GM23338 (cell line): Measurements from ENCODE around the gene ASL. TPM values are rescaled to one million over a fixed set of nuclear protein-coding genes. Genes with fewer than 3 reads are reported as not detected.

Source experiments
- ATAC-seq: fragments of 200-7000 bp; cut with Tn5 transposase; 3 replicates; pipeline ENCODE4 v1.9.1; 2020
- DNase-seq: peaks from one replicate; pipeline ENCODE4 v3.0.0-alpha.2; 2015; ENCODE audit warnings: low spot score
- H2AFZ ChIP-seq: fragments of 200-600 bp; sonication (generic); 2 replicates; pipeline ENCODE4 v1.8.0; 2016; ENCODE audit warnings: antibody characterized with exemption, mild to moderate bottlenecking, moderate library complexity
- H3F3A ChIP-seq: fragments of 200-600 bp; sonication (generic); replicated peaks from 2 replicates; pipeline ENCODE4 v1.8.0; 2017; ENCODE audit warnings: antibody characterized with exemption, mixed run types, low read depth
- H3K27ac ChIP-seq: fragments of 200-600 bp; sonication (generic); 2 replicates; pipeline ENCODE4 v1.6.1; 2016; ENCODE audit warnings: low read depth
- H3K27me3 ChIP-seq: fragments of 200-600 bp; sonication (generic); 2 replicates; pipeline ENCODE4 v1.8.0; 2016; ENCODE audit warnings: mild to moderate bottlenecking, mixed run types, moderate library complexity; ENCODE audit not compliant: insufficient read depth
- H3K36me3 ChIP-seq: fragments of 200-600 bp; sonication (generic); 2 replicates; pipeline ENCODE4 v1.8.0; 2016; ENCODE audit warnings: mild to moderate bottlenecking; ENCODE audit not compliant: insufficient read depth
- H3K4me1 ChIP-seq: fragments of 200-600 bp; sonication (generic); 2 replicates; pipeline ENCODE4 v1.8.0; 2016; ENCODE audit warnings: mild to moderate bottlenecking, moderate library complexity; ENCODE audit not compliant: insufficient read depth
- H3K4me2 ChIP-seq: fragments of 200-600 bp; sonication (generic); 2 replicates; pipeline ENCODE4 v1.7.1; 2017; ENCODE audit warnings: mixed run types
- H3K4me3 ChIP-seq: fragments of 200-600 bp; sonication (generic); 2 replicates; pipeline ENCODE4 v1.6.1; 2016; ENCODE audit warnings: mixed run types
- H3K79me2 ChIP-seq: fragments of 200-600 bp; sonication (generic); replicated peaks from 2 replicates; pipeline ENCODE4 v1.8.0; 2017; ENCODE audit warnings: mild to moderate bottlenecking; ENCODE audit not compliant: insufficient read depth
- H3K9me2 ChIP-seq: fragments of 200-600 bp; sonication (generic); 2 replicates; pipeline ENCODE4 v1.8.0; 2017; ENCODE audit not compliant: insufficient read depth
- H4K20me1 ChIP-seq: fragments of 200-600 bp; sonication (generic); replicated peaks from 2 replicates; pipeline ENCODE4 v1.8.0; 2017; ENCODE audit warnings: mild to moderate bottlenecking; ENCODE audit not compliant: insufficient read depth
- H3K27ac Mint-ChIP-seq: 2 replicates; pipeline ENCODE4 v1.8.0; 2020; ENCODE audit warnings: inconsistent platforms, mild to moderate bottlenecking, moderate library complexity, mixed read lengths
- H3K27me3 Mint-ChIP-seq: 3 replicates; pipeline ENCODE4 v1.8.0; 2022; ENCODE audit warnings: low read depth, mild to moderate bottlenecking, moderate library complexity, mixed read lengths, inconsistent platforms; ENCODE audit not compliant: insufficient read depth, poor library complexity
- H3K36me3 Mint-ChIP-seq: 3 replicates; pipeline ENCODE4 v1.8.0; 2021; ENCODE audit warnings: low read depth, mild to moderate bottlenecking, inconsistent platforms, moderate library complexity, mixed read lengths
- H3K4me1 Mint-ChIP-seq: 3 replicates; pipeline ENCODE4 v1.8.0; 2020; ENCODE audit warnings: mild to moderate bottlenecking, inconsistent platforms, mixed read lengths
- H3K4me3 Mint-ChIP-seq: 3 replicates; pipeline ENCODE4 v1.8.0; 2021; ENCODE audit warnings: moderate library complexity, mild to moderate bottlenecking, inconsistent platforms, mixed read lengths
- H3K9me3 Mint-ChIP-seq: 3 replicates; pipeline ENCODE4 v1.8.0; 2020; ENCODE audit warnings: moderate library complexity, mild to moderate bottlenecking, inconsistent platforms, mixed read lengths
- CREB1 ChIP-seq: fragments of 250-450 bp; sonication (Bioruptor Pico); IDR thresholded peaks from 2 replicates; pipeline ENCODE4 v1.5.0; 2020; ENCODE audit warnings: low read depth, mild to moderate bottlenecking, moderate library complexity
- NANOG ChIP-seq: IDR thresholded peaks from 2 replicates; pipeline ENCODE4 v1.6.1; 2016; ENCODE audit warnings: antibody characterized with exemption, borderline replicate concordance
- POLR2AphosphoS5 ChIP-seq: IDR thresholded peaks from 2 replicates; pipeline ENCODE4 v1.6.1; 2016; ENCODE audit warnings: antibody characterized with exemption, low read depth
- ZNF114 ChIP-seq: fragments of 250-450 bp; sonication (Bioruptor Pico); IDR thresholded peaks from 2 replicates; pipeline ENCODE4 v1.5.0; 2020; ENCODE audit warnings: mild to moderate bottlenecking, moderate library complexity
- ZNF331 ChIP-seq: fragments of 250-450 bp; sonication (Bioruptor Pico); IDR thresholded peaks from 2 replicates; pipeline ENCODE4 v1.5.0; 2020; ENCODE audit warnings: low read depth, mild to moderate bottlenecking, moderate library complexity
- polyA plus RNA-seq: library from polyadenylated mRNA; unstranded; fragments of >200 nt; fragmentation: Nextera tagmentation; extraction: Ambion mirVana; gene quantifications from 2 replicates; pipeline ENCODE4 v1.2.1, GENCODE V29; 2016
- total RNA-seq: library from RNA; depleted of rRNA; stranded (reverse); fragments of >200 nt; shearing (Covaris generic); gene quantifications from 2 replicates; pipeline ENCODE4 v1.2.3, GENCODE V29; 2014
- TF ChIP-seq, protein P1 (sequence below): fragments of 250-450 bp; sonication (Bioruptor Pico); IDR thresholded peaks from 2 replicates; pipeline ENCODE4 v1.5.0; 2020; ENCODE audit warnings: mild to moderate bottlenecking, moderate library complexity
- TF ChIP-seq, protein P2 (sequence below): IDR thresholded peaks from 2 replicates; pipeline ENCODE4 v1.6.1; 2016; ENCODE audit warnings: antibody characterized with exemption

Gene ASL
- total and polyA plus RNA-seq, 2 experiments from 2014 or later = 14.9 to 36.9 TPM

DNA sequence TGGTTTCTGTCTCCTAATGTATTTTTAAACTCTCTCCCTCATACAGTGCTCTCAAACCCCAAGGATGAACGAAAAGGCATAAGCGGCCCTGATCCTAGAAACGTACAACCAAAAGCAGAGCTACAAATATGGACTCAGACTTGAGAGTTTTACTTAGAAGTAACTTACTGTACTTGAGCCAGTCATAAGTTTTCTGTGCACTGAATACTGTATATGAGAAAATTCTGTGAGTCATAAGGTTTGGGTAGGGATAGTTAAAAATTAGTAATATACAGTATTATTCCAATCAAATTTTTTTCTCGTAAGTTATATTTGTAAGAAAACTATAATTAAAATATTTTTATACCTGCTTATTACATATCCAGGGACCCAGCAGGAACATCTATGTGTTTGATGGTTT, 5.9 kb upstream of the ASL start (continued):
- TF ChIP-seq, protein P1, sequence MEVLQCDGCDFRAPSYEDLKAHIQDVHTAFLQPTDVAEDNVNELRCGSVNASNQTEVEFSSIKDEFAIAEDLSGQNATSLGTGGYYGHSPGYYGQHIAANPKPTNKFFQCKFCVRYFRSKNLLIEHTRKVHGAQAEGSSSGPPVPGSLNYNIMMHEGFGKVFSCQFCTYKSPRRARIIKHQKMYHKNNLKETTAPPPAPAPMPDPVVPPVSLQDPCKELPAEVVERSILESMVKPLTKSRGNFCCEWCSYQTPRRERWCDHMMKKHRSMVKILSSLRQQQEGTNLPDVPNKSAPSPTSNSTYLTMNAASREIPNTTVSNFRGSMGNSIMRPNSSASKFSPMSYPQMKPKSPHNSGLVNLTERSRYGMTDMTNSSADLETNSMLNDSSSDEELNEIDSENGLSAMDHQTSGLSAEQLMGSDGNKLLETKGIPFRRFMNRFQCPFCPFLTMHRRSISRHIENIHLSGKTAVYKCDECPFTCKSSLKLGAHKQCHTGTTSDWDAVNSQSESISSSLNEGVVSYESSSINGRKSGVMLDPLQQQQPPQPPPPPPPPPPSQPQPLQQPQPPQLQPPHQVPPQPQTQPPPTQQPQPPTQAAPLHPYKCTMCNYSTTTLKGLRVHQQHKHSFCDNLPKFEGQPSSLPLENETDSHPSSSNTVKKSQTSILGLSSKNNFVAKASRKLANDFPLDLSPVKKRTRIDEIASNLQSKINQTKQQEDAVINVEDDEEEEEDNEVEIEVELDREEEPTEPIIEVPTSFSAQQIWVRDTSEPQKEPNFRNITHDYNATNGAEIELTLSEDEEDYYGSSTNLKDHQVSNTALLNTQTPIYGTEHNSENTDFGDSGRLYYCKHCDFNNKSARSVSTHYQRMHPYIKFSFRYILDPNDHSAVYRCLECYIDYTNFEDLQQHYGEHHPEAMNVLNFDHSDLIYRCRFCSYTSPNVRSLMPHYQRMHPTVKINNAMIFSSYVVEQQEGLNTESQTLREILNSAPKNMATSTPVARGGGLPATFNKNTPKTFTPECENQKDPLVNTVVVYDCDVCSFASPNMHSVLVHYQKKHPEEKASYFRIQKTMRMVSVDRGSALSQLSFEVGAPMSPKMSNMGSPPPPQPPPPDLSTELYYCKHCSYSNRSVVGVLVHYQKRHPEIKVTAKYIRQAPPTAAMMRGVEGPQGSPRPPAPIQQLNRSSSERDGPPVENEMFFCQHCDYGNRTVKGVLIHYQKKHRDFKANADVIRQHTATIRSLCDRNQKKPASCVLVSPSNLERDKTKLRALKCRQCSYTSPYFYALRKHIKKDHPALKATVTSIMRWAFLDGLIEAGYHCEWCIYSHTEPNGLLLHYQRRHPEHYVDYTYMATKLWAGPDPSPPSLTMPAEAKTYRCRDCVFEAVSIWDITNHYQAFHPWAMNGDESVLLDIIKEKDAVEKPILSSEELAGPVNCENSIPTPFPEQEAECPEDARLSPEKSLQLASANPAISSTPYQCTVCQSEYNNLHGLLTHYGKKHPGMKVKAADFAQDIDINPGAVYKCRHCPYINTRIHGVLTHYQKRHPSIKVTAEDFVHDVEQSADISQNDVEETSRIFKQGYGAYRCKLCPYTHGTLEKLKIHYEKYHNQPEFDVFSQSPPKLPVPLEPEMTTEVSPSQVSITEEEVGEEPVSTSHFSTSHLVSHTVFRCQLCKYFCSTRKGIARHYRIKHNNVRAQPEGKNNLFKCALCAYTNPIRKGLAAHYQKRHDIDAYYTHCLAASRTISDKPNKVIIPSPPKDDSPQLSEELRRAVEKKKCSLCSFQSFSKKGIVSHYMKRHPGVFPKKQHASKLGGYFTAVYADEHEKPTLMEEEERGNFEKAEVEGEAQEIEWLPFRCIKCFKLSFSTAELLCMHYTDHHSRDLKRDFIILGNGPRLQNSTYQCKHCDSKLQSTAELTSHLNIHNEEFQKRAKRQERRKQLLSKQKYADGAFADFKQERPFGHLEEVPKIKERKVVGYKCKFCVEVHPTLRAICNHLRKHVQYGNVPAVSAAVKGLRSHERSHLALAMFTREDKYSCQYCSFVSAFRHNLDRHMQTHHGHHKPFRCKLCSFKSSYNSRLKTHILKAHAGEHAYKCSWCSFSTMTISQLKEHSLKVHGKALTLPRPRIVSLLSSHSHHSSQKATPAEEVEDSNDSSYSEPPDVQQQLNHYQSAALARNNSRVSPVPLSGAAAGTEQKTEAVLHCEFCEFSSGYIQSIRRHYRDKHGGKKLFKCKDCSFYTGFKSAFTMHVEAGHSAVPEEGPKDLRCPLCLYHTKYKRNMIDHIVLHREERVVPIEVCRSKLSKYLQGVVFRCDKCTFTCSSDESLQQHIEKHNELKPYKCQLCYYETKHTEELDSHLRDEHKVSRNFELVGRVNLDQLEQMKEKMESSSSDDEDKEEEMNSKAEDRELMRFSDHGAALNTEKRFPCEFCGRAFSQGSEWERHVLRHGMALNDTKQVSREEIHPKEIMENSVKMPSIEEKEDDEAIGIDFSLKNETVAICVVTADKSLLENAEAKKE (CRISPR knock-in tag) = no peak
- TF ChIP-seq ZNF331 (CRISPR knock-in tag) (no peak), CREB1 (no peak)

DNA sequence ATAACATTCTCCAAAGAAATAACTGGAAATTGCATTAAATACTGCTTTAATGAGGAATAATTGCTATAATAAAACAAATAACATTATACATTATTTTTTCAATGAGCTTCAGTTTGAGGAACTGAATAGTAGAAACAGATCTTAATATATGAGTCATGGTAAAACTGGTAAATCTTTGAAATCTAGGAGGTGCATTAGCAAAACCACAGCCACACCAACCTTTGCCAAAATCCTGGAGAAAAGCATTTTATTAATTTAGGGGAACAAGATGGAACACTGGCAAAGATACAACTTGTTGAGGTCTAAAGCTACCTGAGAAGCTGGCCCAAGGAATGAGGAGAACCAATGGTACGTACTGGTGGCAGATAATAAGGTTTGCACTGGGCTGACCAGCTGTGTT, 5.4 kb upstream of the ASL start:
- H4K20me1 ChIP-seq = no peaks in the 10 kb centered on the region
- no peaks in the 10 kb centered on the region for H3F3A ChIP-seq
- TF ChIP-seq ZNF331 (CRISPR knock-in tag) (no peak), POLR2AphosphoS5 (no peak), CREB1 (no peak), ZNF114 (CRISPR knock-in tag) (no peak), NANOG (no peak)
- TF ChIP-seq, protein P2, sequence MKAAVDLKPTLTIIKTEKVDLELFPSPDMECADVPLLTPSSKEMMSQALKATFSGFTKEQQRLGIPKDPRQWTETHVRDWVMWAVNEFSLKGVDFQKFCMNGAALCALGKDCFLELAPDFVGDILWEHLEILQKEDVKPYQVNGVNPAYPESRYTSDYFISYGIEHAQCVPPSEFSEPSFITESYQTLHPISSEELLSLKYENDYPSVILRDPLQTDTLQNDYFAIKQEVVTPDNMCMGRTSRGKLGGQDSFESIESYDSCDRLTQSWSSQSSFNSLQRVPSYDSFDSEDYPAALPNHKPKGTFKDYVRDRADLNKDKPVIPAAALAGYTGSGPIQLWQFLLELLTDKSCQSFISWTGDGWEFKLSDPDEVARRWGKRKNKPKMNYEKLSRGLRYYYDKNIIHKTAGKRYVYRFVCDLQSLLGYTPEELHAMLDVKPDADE = no peak
- TF ChIP-seq, protein P1 (CRISPR knock-in tag) = no peak

More for the DNA sequence above, 5.4 kb upstream of the ASL start:
- H3K36me3 Mint-ChIP-seq = no peaks in the 10 kb centered on the region
- Histone ChIP-seq H3K9me2 (no peaks in the 10 kb centered on the region), H3K4me3 (no peak overlapping the region), H3K27me3 (no peaks in the 10 kb centered on the region), H3K27ac (no peak overlapping the region), H2AFZ (no peak overlapping the region), H3K4me1 (no peaks in the 10 kb centered on the region), H3K36me3 (no peaks in the 10 kb centered on the region), H3K4me2 (no peak overlapping the region), H3K79me2 (no peaks in the 10 kb centered on the region)
- no peaks in the 10 kb centered on the region; the same call in 2 of the 3 replicates for H3K9me3 Mint-ChIP-seq
- no peak overlapping the region for H3K4me3 Mint-ChIP-seq
- H3K27ac Mint-ChIP-seq = no peak overlapping the region
- no peaks in the 10 kb centered on the region for H3K27me3 Mint-ChIP-seq
- DNase-seq (no peak), ATAC-seq (no peak)
- peaks cover under 1% of the 10 kb centered on the region; the same call in 1 of the 3 replicates for H3K4me1 Mint-ChIP-seq
